HG03139 (cell line): ENCODE data around the gene POPDC3.
"Not testable (repeated sequence)": the region's sequence is repeated elsewhere in the genome, so short reads cannot be mapped to it uniquely, and the experiment has no call there.

Source experiments
- ATAC-seq: cut with Tn5 transposase; IDR thresholded peaks from one replicate; pipeline ENCODE4 v1.9.1; 2021; ENCODE audit not compliant: unreplicated experiment

Gene POPDC3

DNA sequence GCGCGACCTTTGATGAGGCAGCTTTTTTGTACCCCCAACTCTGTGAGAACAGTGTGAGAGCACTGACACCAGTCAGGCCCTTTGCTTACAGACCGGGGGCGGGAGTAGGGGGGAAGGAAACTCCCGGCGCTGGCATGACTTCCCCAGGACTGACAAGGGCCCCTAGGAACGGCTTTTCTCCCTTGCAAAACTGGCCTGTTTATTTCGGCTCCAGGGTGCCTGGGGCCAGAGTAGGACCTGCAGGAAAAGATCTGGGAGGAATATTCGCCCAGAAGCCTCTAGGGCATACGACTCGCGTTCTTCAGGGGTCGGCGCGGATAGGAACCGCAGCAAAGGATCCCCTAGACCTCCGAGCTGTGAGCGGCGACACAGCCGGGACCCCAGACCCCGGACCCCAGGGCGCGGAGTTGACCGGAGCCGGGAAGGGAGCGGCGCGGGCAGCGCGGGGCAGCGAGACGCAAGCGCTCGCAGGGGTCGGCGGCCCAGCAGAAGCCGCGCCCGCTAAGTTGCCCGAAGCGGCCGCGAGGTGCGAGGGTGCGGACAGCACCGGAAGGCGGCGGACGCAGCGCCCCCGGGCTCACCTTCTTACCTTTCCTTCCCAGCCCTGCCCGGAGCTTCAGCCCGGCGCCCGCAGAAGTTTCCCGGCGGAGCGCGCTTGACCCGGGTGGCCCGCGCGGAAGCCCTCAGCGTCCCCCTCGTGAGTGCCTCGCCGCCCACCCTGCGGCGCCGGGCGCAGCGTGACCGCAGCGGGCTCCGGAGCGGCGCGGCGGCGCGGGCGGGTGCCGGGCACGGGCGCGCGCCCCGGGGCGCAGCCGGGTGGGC, at the start of gene POPDC3:
TSS of gene POPDC3 (minus strand) at position 771 of the 822 bp plus-strand sequence. CDS start 18,105 bp downstream, outside the sequence.
- ATAC-seq, result no peak

DNA sequence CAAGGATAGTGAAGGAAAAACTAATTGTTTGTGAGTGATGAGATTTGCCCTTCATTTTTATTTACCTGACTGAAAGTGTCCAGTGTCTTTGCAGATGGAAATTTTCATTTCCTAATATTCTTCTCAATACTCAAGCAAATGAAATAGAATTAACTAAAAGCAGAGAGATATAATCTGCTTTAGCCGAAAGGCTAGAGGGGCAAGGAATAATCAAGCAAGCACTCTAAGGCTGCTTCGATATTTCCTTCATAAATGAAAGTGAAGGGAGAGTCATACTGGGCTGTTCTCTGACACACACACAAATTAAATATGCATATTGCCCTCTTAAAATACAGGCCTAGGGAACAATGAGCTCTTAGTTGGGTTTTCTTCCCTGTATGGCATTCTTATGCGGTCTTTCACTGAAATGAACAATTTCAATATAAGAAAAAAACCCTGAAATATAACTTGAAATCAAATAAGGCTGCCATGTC, 47.5 kb upstream of the POPDC3 start:
- no peak for ATAC-seq

DNA sequence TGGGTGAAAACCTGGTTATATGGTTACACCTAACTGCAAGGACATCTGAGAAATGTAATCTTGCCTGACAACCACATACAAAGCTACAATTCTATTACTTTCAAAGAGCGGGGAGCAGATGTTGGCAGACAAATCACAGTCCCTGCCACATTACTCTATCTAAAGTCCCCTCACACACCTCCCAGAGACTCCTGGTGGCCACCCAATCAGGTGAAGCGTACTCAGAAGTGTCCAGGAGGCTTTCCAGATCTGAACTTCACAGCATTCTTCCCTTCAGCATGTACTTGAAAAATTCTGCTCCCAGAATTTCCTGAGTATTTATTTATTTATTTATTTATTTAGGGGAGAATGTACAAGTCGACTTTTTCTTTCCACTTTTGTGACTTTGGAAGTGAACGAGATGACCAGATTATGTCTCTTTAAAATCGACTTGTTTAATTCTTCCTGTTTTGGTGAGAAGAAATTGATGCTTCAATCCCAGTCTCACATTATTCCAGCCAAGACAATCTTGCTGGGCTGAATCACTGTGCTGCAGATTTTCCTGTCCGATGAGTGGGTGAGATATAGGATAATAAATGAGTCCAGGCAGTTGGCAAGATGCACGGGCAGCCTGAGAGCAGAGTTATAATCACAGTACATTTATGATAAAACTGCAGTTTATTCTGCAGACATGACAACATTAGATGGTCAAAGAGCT, 46.9 kb upstream of the POPDC3 start:
- no peak for ATAC-seq

DNA sequence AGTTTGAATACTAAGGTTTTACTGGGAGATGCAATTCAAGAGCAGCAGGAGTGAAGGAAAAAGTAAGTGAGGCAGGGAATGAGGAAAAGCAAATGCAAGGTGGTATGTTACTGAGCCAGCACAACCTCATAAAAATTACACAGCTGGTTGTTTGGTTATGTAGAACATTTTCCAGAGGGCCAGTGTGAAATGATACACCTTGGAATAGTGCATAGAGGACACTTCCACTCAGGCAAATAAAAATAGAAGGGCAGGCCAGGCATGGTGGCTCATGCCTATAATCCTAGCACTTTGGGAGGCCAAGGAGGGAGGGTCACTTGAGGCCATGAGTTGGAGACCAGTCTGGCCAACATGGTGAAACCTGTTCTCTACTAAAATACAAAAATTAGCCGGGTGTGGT, 43.4 kb upstream of the POPDC3 start:
- ATAC-seq, result no peak

DNA sequence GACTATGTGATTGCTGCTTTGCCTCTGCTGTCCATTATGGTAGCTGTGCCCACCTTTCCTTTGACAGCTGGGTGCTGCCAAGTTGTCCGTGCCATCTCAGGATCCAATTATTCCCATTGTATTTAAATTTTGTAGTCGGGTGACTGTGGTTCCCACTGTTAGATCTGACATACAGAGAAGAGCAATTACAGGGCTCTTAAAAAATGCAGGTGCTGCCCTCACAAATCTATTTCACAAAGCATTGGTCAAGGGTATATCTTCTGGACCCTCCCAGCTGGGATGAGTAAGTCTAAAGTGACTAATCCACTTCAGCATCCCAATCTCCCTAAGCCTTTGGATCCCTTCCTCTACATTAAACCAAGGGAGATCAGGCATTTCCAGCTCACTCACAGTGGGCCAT, 41.4 kb upstream of the POPDC3 start:
- not testable (repeated sequence) for ATAC-seq

- ATAC-seq, result no peak
These were observed 40.4 kb upstream of the POPDC3 start for GRCh38 chr6:105220186-105220585.

- ATAC-seq, result not testable (repeated sequence)
These were observed 39.4 kb upstream of the POPDC3 start for GRCh38 chr6:105219218-105219617.

GRCh38 chr6:105215506-105215905, 35.7 kb upstream of the POPDC3 start:
- ATAC-seq, result no peak

DNA sequence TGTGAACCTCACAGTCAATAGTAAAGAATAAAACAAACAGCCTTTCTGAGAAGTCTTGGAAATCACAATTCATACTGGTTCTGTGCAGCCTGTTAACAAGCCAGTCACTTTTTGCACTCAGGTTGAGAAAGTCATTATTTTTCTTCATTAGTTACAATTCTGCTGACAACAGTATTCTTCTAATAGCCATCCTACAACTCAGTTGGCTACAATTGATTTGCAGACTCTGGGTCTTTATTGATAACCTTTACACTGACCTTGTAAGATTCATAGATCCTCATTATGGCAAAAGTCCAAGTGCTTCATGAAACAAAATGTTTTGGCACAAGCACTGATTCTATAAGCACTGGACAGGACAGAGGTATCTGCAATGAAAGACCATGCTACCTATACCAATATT, 34.9 kb upstream of the POPDC3 start:
- no peak for ATAC-seq

DNA sequence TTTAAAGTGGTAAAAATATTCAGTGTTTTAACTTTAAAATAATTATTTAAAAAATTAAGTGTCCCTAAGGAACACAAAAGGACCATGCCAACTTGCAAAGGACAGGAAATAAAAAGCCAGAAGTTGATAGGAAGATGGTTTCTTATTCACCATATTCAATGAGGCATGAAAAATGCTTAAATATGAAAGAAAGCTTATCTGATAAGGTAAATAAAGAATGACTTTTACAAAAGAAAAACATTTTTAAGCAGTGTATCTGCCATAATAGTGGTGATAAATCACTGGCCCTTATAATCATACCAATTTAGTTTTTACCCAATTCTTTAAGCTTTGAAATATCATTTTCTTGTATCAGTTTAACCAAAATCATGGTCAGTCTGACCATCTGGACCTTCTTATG, 33.5 kb upstream of the POPDC3 start:
- ATAC-seq, result no peak

DNA sequence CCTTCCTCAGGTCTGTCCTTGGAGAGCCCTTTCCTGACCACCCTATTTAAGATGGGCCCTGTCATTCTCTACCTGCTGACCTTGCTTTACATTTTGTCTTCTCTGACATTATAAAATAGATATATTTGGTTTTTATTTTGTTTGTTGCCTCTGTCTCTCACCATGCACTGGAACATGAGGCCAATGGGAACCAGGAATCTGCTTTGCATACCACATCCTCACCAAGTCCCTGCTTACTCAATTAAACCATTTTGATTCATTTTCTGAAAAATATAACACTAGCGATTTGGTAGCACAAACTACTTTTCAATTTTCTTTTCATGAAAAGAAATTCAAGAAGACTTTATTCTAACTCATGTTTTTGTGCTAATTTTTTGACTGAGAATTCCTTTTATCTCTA, 32.8 kb upstream of the POPDC3 start:
- ATAC-seq, result no peak

DNA sequence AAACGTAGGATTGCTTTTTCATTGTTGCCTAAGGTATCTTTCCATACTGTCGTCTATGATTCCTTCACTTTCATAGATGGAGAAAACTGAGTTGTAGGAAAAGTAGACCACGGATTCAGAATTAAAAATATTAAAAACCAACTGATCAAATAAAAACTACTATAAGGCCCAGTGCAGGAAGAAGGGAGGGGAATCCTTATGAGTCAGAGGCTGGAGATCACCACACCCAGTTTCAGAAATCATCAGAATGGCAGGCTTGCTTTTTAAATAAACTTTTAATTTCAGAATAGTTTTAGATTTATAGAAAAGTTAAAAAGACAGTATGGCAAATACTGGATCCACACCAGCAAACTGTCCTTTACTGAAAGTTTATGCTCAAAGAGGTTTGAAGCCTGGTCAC, 32.0 kb upstream of the POPDC3 start:
- no peak for ATAC-seq

GRCh38 chr6:105210932-105211531, 31.2 kb upstream of the POPDC3 start:
- ATAC-seq, result no peak

DNA sequence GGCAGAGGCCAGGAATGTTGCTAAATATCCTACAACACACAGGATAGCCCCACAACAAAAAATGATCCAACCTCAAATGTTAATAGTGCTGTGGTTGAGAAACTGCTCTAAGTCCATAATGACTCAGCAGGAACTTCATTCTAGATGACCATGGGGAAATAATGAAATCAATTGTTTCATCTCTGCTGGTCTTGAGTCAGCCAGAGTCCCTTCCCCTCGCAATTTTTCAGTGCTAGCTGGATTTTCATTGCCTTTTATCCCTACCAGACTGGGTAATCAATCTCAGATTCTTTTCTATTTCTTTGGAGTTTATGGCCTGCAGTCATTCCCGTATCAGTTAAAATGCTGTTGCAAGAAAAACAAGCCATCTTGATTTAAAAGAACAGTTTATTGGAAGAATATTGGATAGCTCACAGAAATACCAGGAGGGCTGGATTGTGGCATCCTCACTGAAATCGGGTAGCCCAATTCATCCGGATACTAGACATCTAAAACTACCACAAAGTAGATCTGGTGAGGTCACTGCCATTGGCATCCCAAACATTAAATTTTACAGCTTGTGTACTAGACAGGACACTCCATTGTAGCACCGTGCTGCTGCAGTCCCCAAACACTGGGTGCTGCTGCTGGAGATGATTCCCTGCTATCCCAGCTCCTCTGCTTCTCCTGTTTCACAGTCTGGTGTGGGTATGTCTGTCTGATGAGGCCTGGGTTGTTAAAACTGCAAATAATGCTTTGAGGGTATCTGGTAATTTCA, 30.3 kb upstream of the POPDC3 start:
- no peak for ATAC-seq

- no peak for ATAC-seq
These were observed 27.9 kb upstream of the POPDC3 start for GRCh38 chr6:105207524-105208269.

DNA sequence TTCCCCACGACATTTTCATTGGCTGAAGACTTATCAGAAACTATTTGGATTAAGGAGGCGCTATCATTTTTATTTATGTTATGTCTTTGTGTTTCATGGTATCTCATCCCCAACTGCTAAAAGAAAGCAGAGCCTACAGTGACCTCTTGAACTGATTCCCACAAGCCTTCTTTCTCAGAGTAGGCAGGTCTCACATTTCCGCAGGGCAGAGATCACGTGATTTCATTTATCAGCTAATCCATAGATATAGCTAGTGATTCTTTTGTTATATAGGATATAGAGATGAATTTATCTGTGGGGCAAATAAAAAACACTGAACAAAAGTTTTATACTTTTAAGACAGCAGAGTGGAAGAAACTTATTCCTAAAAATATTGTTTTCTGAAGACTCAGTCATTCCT, 25.0 kb upstream of the POPDC3 start:
- no peak for ATAC-seq

- ATAC-seq, result no peak
These were observed 24.5 kb upstream of the POPDC3 start for GRCh38 chr6:105204331-105204730.

DNA sequence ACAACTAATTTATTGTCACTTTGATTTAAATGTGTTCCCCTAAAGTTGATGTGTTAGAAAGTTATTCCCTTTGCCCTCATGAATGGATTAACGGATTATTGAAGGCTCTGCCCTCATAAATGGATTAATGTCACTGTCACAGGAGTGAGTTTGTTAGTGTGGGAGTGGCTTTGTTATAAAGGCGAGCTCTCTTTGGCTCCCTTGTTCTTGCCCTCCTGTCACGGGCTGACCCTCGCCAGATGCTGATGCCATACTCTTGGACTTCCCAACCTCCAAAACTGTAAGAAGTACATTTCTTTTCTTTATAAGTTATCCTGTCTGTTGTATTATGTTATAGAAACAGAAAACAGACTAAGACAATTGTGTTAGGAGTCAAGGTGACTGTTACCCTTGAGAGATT, 22.7 kb upstream of the POPDC3 start:
- ATAC-seq, result no peak

DNA sequence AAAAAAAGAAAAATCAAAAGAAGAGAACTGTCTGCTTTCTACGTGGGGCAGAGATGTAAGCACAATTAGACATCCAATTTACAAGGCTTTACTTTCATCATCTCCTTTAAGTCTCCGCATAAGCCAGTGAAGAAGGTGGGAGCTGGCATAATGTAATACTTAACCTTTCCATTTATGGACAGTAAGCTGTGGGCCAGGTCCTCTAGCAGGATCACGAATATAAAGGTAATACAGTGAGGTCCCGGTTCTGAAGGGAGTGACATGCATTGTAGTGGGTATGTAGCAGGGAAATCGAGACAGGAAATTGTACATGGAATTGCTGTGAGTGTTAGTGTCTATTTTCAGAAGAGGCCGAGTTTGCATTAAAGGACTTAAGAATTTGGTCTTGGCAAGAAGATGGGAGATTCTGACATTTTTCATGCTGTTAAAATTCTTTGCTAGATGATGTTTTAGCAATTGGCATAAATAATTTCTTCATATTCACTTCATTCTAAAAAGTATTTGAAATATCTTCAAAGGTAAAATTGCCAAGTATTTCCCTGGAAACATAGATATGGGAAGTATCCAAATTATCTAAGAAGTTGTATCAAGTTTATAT, 20.4 kb upstream of the POPDC3 start:
- no peak for ATAC-seq

DNA sequence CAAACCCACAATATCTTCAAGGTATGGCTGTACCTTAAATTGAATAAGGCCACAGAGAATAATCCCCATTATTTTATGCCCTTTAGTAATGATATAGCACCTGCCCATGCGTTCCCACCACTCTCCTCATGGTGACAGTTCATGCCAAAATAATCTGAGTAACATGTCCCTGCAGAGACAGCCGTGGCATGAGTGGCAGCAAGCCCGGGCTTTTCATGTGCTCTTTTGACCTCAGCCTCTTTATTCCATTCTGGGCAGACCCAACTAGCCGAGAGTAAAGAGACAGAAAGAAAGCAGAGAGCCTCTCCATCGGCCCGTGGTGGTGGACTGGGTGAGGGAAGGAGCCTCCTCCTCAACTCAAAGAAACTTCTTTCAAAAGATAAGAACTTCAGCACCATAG, 19.9 kb upstream of the POPDC3 start:
- no peak for ATAC-seq
